H1 (cell line): Measurements from ENCODE around the gene MBD3. TPM values are rescaled to one million over a fixed set of nuclear protein-coding genes. Genes with fewer than 3 reads are reported as not detected.

Experiments used
- CTCF ChIA-PET: fragments of 300-600 bp; sonication (Branson Sonifier 250); formaldehyde crosslinking; loops from one replicate; lab custom pipeline; 2021; ENCODE audit not compliant: partially characterized antibody; lab: Charles Lee
- POLR2A ChIA-PET: fragments of 300-600 bp; sonication (Branson Sonifier 250); formaldehyde crosslinking; loops from one replicate; lab custom pipeline; 2021; ENCODE audit warnings: inconsistent platforms; ENCODE audit not compliant: partially characterized antibody; lab: Charles Lee
- DNase-seq, 2 experiments: peaks; one replicate each; pipeline versions ENCODE4 v3.0.0 to v3.0.0-alpha.2; 2010 to 2022; ENCODE audit warnings: low spot score in 2 of 2, low read depth in 1 of 2, mixed read lengths in 1 of 2
- FAIRE-seq: peaks from 2 replicates; lab custom pipeline; 2011; peaks lifted over from hg19 to GRCh38; lab: Jason Lieb, UNC
- H2AFZ ChIP-seq: 2 replicates; pipeline ENCODE4 v1.8.1; 2012; ENCODE audit warnings: low read length, inconsistent platforms
- H2AK5ac ChIP-seq: 2 replicates; pipeline ENCODE4 v1.6.1; 2013; ENCODE audit warnings: low read depth, low read length
- H2BK120ac ChIP-seq: replicated peaks from 2 replicates; pipeline ENCODE3; 2013; ENCODE audit warnings: low read depth, low read length, inconsistent platforms
- H2BK12ac ChIP-seq: 2 replicates; pipeline ENCODE4 v1.6.1; 2013; ENCODE audit warnings: low read depth, low read length
- H2BK15ac ChIP-seq: 2 replicates; pipeline ENCODE4 v1.6.1; 2013; ENCODE audit warnings: low read length
- H2BK20ac ChIP-seq: 2 replicates; pipeline ENCODE4 v1.6.1; 2013; ENCODE audit warnings: low read length
- H2BK5ac ChIP-seq: 2 replicates; pipeline ENCODE4 v1.6.1; 2013; ENCODE audit warnings: low read depth, low read length
- H3K14ac ChIP-seq: 2 replicates; pipeline ENCODE4 v1.6.1; 2013; ENCODE audit warnings: inconsistent platforms; ENCODE audit not compliant: insufficient read length
- H3K18ac ChIP-seq: 2 replicates; pipeline ENCODE4 v1.6.1; 2013; ENCODE audit warnings: low read length; ENCODE audit errors: extremely low read depth
- H3K23ac ChIP-seq: 2 replicates; pipeline ENCODE4 v1.6.1; 2013; ENCODE audit warnings: inconsistent platforms; ENCODE audit not compliant: insufficient read length
- H3K23me2 ChIP-seq: 2 replicates; pipeline ENCODE4 v1.6.1; 2013; ENCODE audit warnings: low read depth, low read length
- H3K27ac ChIP-seq: 2 replicates; pipeline ENCODE4 v1.6.1; 2011; ENCODE audit warnings: low read depth, low read length, inconsistent platforms
- H3K27me3 ChIP-seq, 4 experiments: replicated peaks in 1 of 4; 1 replicate in 1 of 4; 2 replicates in 3 of 4; pipeline versions ENCODE4 v1.6.1 to v1.8.1; 2011 to 2013; ENCODE audit warnings: low read length in 3 of 4, mild to moderate bottlenecking in 3 of 4, inconsistent platforms in 2 of 4, mixed read lengths in 2 of 4, moderate library complexity in 1 of 4; ENCODE audit not compliant: control insufficient read depth in 3 of 4, insufficient read depth in 3 of 4; ENCODE audit errors: extremely low read depth in 1 of 4
- H3K36me3 ChIP-seq, 4 experiments: 2 replicates each; pipeline versions ENCODE4 v1.6.1 to v1.8.1; 2011 to 2013; ENCODE audit warnings: mild to moderate bottlenecking in 4 of 4, low read length in 3 of 4, moderate library complexity in 2 of 4, control low read depth in 1 of 4, inconsistent platforms in 1 of 4; ENCODE audit not compliant: insufficient read depth in 4 of 4, control insufficient read depth in 2 of 4
- H3K4ac ChIP-seq: replicated peaks from 2 replicates; pipeline ENCODE3; 2013; ENCODE audit warnings: low read length, low read depth, mixed read lengths, inconsistent platforms; ENCODE audit not compliant: insufficient read length
- H3K4me1 ChIP-seq, 4 experiments: replicated peaks in 1 of 4; 1 replicate in 1 of 4; 2 replicates in 3 of 4; pipeline versions ENCODE4 v1.6.1 to v1.8.1; 2011 to 2013; ENCODE audit warnings: low read length in 3 of 4, inconsistent platforms in 2 of 4, mixed read lengths in 1 of 4; ENCODE audit not compliant: insufficient read depth in 4 of 4, control insufficient read depth in 3 of 4
- H3K4me2 ChIP-seq, 2 experiments: 2 replicates each; pipeline versions ENCODE4 v1.6.1 to v1.8.1; 2011 to 2013; ENCODE audit warnings: low read depth in 2 of 2, low read length in 2 of 2, control low read depth in 1 of 2, inconsistent platforms in 1 of 2, mild to moderate bottlenecking in 1 of 2; ENCODE audit not compliant: insufficient read depth in 1 of 2
- H3K4me3 ChIP-seq, 4 experiments: fragments of 200-600, 300-600 bp in 1 of 4; sonication (generic), shearing (Covaris generic), sonication (Bioruptor Twin) in 1 of 4; 2 replicates each; pipeline versions ENCODE4 v1.5.1 to v1.8.1; 2011 to 2016; ENCODE audit warnings: low read length in 4 of 4, low read depth in 3 of 4, control low read depth in 2 of 4, inconsistent platforms in 2 of 4, mild to moderate bottlenecking in 2 of 4, mixed read lengths in 1 of 4, moderate library complexity in 1 of 4; ENCODE audit not compliant: insufficient read depth in 2 of 4; ENCODE audit errors: extremely low read depth in 1 of 4
- H3K56ac ChIP-seq: replicated peaks from 2 replicates; pipeline ENCODE3; 2013; ENCODE audit warnings: low read depth, mild to moderate bottlenecking, mixed read lengths, low read length, inconsistent platforms; ENCODE audit not compliant: insufficient read length
- H3K79me1 ChIP-seq: 2 replicates; pipeline ENCODE4 v1.6.1; 2013; ENCODE audit warnings: low read depth, low read length, control low read depth
- H3K79me2 ChIP-seq, 2 experiments: 2 replicates each; pipeline versions ENCODE4 v1.6.1 to v1.8.1; 2012 to 2013; ENCODE audit warnings: low read length in 2 of 2, mild to moderate bottlenecking in 2 of 2, inconsistent platforms in 1 of 2; ENCODE audit not compliant: insufficient read depth in 2 of 2, control insufficient read depth in 1 of 2
- H3K9ac ChIP-seq, 4 experiments: replicated peaks in 1 of 4; 1 replicate in 1 of 4; 2 replicates in 3 of 4; pipeline versions ENCODE4 v1.6.1 to v1.8.1; 2011 to 2013; ENCODE audit warnings: low read depth in 3 of 4, low read length in 3 of 4, control low read depth in 2 of 4, mild to moderate bottlenecking in 2 of 4, moderate library complexity in 2 of 4, inconsistent platforms in 1 of 4; ENCODE audit errors: extremely low read depth in 1 of 4
- H3K9me3 ChIP-seq, 2 experiments: 2 replicates each; pipeline versions ENCODE4 v1.6.1 to v1.8.1; 2012 to 2013; ENCODE audit warnings: mild to moderate bottlenecking in 2 of 2, moderate library complexity in 2 of 2, control low read depth in 1 of 2, inconsistent platforms in 1 of 2, low read depth in 1 of 2, low read length in 1 of 2, mixed read lengths in 1 of 2; ENCODE audit not compliant: insufficient read depth in 2 of 2
- H4K20me1 ChIP-seq, 2 experiments: replicated peaks in 1 of 2; 2 replicates each; pipeline versions ENCODE3 to v1.8.1; 2011 to 2013; ENCODE audit warnings: inconsistent platforms in 2 of 2, low read length in 2 of 2, mild to moderate bottlenecking in 1 of 2; ENCODE audit not compliant: insufficient read depth in 2 of 2, control insufficient read depth in 1 of 2
- H4K5ac ChIP-seq: 2 replicates; pipeline ENCODE4 v1.6.1; 2013; ENCODE audit warnings: low read length, low read depth, mixed read lengths, inconsistent platforms; ENCODE audit not compliant: insufficient read length
- H4K8ac ChIP-seq: 2 replicates; pipeline ENCODE4 v1.8.0; 2013; ENCODE audit warnings: mild to moderate bottlenecking, moderate library complexity, low read length, inconsistent platforms; ENCODE audit not compliant: insufficient read depth; ENCODE audit errors: extremely low read depth
- H4K91ac ChIP-seq: replicated peaks from 2 replicates; pipeline ENCODE3; 2013; ENCODE audit warnings: low read length, mixed read lengths, inconsistent platforms; ENCODE audit not compliant: insufficient read length
- KDM1A ChIP-seq: fragments of 200-600, 300-600 bp; sonication (generic); IDR thresholded peaks from 2 replicates; pipeline ENCODE4 v1.7.1; 2016; ENCODE audit warnings: mild to moderate bottlenecking, low read length, borderline replicate concordance
- WGBS, 2 experiments: shearing (Covaris generic) in 1 of 2; methylation state at CpG; one replicate each; pipeline versions ENCODE4 v1.1.6 to v1.1.7; 2013 to 2015; ENCODE audit warnings: low lambda C conversion rate in 2 of 2, mixed read lengths in 2 of 2, inconsistent platforms in 1 of 2, low coverage in 1 of 2, missing lambda C conversion rate in 1 of 2; ENCODE audit not compliant: insufficient replicate concordance in 2 of 2, insufficient coverage in 1 of 2, insufficient read length in 1 of 2; ENCODE audit errors: extremely low coverage in 1 of 2, missing lambda C conversion rate in 1 of 2; 5-methylcytosine and 5-hydroxymethylcytosine counted together
- polyA plus RNA-seq, 7 experiments: library from polyadenylated mRNA; depleted of rRNA in 3 of 7; stranded (reverse) in 5 of 7; unstranded in 2 of 7; fragments of >200 nt in 5 of 7; fragments of 200-250 nt in 2 of 7; gene quantifications; 1 replicate in 5 of 7; 2 replicates in 1 of 7; 4 replicates in 1 of 7; pipeline versions ENCODE4 v1.2.1 to v1.2.3, GENCODE V29; 2011 to 2013; ENCODE audit warnings: missing spikeins in 2 of 7, mixed read lengths in 2 of 7
- total RNA-seq: library from RNA; stranded (reverse); fragmentation: NEBNext Ultra II Directional; extraction: Animal tissue kit (Norgen Biotek cat#: 25700); gene quantifications from 2 replicates; pipeline ENCODE4 v1.2.1, GENCODE V29; 2021
- TF ChIP-seq, protein P1 (sequence below): IDR thresholded peaks from 2 replicates; pipeline ENCODE4 v1.6.1; 2012; ENCODE audit warnings: inconsistent platforms

Gene MBD3
- total and polyA plus RNA-seq, 2 of the 8 experiments (the other 6 are each of a cell fraction or from before 2014, with no cell fraction given): 88.2 to 110 TPM

DNA sequence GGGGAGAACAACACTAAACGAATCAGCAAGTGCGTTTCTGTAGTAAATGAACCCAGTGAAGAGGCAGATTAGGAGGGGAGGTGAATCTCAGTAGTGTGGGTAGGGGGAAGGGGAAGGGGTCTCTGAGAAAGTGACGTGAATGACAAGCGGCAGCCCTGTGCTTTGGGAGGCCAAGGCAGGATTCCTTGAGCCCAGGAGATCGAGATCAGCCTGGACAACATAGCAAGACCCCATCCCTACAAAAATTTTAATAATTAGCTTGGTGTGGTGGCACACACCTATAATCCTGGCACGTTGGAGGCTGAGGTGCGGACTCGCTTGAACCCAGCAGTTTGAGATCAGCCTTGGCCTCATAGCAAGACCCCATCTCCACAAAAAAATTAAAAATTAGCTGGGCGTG is 60.7 kb downstream of the MBD3 start:
- H3K36me3 ChIP-seq: no peaks in the 10 kb centered on the region
- 89% methylated on average over 9 of the region's 9 CpGs; no CpG with 5 or more reads in 1 of the 2 experiments for WGBS, 2 experiments
- H3K4me1 ChIP-seq: no peaks in the 10 kb centered on the region
- H3K27ac ChIP-seq: no peak overlapping the region
- H2AFZ ChIP-seq: no peak overlapping the region
- no peak overlapping the region for H3K56ac ChIP-seq
- no peak overlapping the region for H3K23ac ChIP-seq
- no peak for FAIRE-seq
- no peak overlapping the region for H4K5ac ChIP-seq
- no peaks in the 10 kb centered on the region for H3K79me1 ChIP-seq
- no peak overlapping the region for H2BK20ac ChIP-seq
- no peaks in the 10 kb centered on the region for H3K79me2 ChIP-seq
- no peak overlapping the region for H3K14ac ChIP-seq
- no peak overlapping the region for H2BK120ac ChIP-seq
- H3K9ac ChIP-seq: no peak overlapping the region
- no peak overlapping the region for H3K4me2 ChIP-seq
- ChIA-PET POLR2A (interaction anchor here (1.1 kb wide), 1 partner anchor 12 kb away, joined by 3 read pairs; no protein-coding TSS in a partner anchor), CTCF (interaction anchor here (2.8 kb wide), 1 partner anchor 14 kb away, joined by 8 read pairs; no protein-coding TSS in a partner anchor)
- no peak overlapping the region for H4K8ac ChIP-seq
- no peak overlapping the region for H2BK15ac ChIP-seq
- H2AK5ac ChIP-seq: no peak overlapping the region
- no peak overlapping the region for H3K4ac ChIP-seq
- H2BK12ac ChIP-seq: no peak overlapping the region
- H3K23me2 ChIP-seq: no peaks in the 10 kb centered on the region
- H3K9me3 ChIP-seq: no peaks in the 10 kb centered on the region
- peaks cover 0 to 3% of the 10 kb centered on the region in 2 experiments for H4K20me1 ChIP-seq
- no peak for DNase-seq
- TF ChIP-seq KDM1A: 0 out of 2 replicates have a peak, but pooled peaks have one; percentile 31
- TF ChIP-seq, protein P1, sequence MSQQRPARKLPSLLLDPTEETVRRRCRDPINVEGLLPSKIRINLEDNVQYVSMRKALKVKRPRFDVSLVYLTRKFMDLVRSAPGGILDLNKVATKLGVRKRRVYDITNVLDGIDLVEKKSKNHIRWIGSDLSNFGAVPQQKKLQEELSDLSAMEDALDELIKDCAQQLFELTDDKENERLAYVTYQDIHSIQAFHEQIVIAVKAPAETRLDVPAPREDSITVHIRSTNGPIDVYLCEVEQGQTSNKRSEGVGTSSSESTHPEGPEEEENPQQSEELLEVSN: no peak
- no peak overlapping the region for H3K4me3 ChIP-seq
- no peak overlapping the region for H4K91ac ChIP-seq
- no peak overlapping the region for H3K18ac ChIP-seq
- no peaks in the 10 kb centered on the region; a peak in 1 of 7 replicates for H3K27me3 ChIP-seq
- no peak overlapping the region for H2BK5ac ChIP-seq
